ENCODE data around the gene TASOR2. TPM values are rescaled to one million over a fixed set of nuclear protein-coding genes. Genes with fewer than 3 reads are reported as not detected.

Gene TASOR2
- total and polyA plus RNA-seq, 2 donors (not counting 3 experiments of a cell fraction or from before 2014, with no cell fraction given): 13.6 to 49.9 TPM

GRCh38 chr10:5647507-5648240, 37.0 kb upstream of the TASOR2 start:
- DNase-seq (ENCODE audit: low read depth, low spot score) (no peak), FAIRE-seq (no peak)
- Histone ChIP-seq H4K20me1 (replicated peaks; ENCODE audit: control insufficient read depth, extremely low read depth, insufficient read depth, low read length) (no peaks in the 10 kb centered on the region), H3K9me3 (replicated peaks; ENCODE audit: control insufficient read depth, insufficient read depth, low read length) (no peaks in the 10 kb centered on the region), H3K4me3 (replicated peaks in 1 of 3; ENCODE audit: insufficient read depth in 1 of 3, low read depth in 1 of 3, low read length in 3 of 3) (no peak overlapping the region), H3K4me2 (ENCODE audit: insufficient read depth, low read length) (no peak overlapping the region), H3K9ac (replicated peaks; ENCODE audit: extremely low read depth, insufficient read depth, low read length) (no peak overlapping the region), H3K36me3 (ENCODE audit: control insufficient read depth in 2 of 2, extremely low read depth in 1 of 2, insufficient read depth in 2 of 2, low read length in 2 of 2) (no peaks in the 10 kb centered on the region), H3K27me3 (ENCODE audit: control insufficient read depth in 2 of 2, insufficient read depth in 2 of 2, low read length in 2 of 2) (no peaks in the 10 kb centered on the region), H3K4me1 (ENCODE audit: control insufficient read depth, extremely low read depth, insufficient read depth, low read length) (no peaks in the 10 kb centered on the region), H3K27ac (ENCODE audit: insufficient read depth, low read depth, low read length) (no peak overlapping the region), H2AFZ (ENCODE audit: low read depth, low read length) (no peak overlapping the region), H3K9me1 (replicated peaks; ENCODE audit: control insufficient read depth, extremely low read depth, insufficient read depth, low read length) (no peaks in the 10 kb centered on the region), H3K79me2 (ENCODE audit: control insufficient read depth, insufficient read depth, low read length) (no peaks in the 10 kb centered on the region)
- dilution Hi-C loops (cut with MboI; ENCODE audit: extremely low pct_ligation_motif_present, low sequenced_read_pairs) (no loop called here), intact Hi-C loops (cut with micrococcal nuclease) (no loop called here)
- ChIA-PET POLR2A (no interaction called here), CTCF (no interaction called here)
- no TSS peak for BruUV-seq (replicated peaks)
- TF ChIP-seq GATA2 (IDR thresholded peaks at IDR 0.05; ENCODE audit: insufficient read depth, insufficient read length, low read depth, low read length) (no peak), JUN (IDR thresholded peaks at IDR 0.05; ENCODE audit: borderline replicate concordance, insufficient read depth, insufficient read length, low read depth) (no peak), POLR2AphosphoS5 (IDR thresholded peaks at IDR 0.05; ENCODE audit: insufficient read depth, low read depth, low read length) (no peak), MYC (IDR thresholded peaks at IDR 0.05; ENCODE audit: low read depth, low read length) (no peak), MAX (IDR thresholded peaks at IDR 0.05; ENCODE audit: insufficient read depth, insufficient read length) (no peak), EZH2 (IDR thresholded peaks at IDR 0.05; ENCODE audit: borderline replicate concordance, low read depth, low read length, severe bottlenecking) (no peak), FOS (IDR thresholded peaks at IDR 0.05; ENCODE audit: borderline replicate concordance, insufficient read depth, low read length) (no peak), POLR2A (IDR thresholded peaks at IDR 0.05; ENCODE audit: low read depth, low read length) (no peak)
- TF ChIP-seq, protein P1, sequence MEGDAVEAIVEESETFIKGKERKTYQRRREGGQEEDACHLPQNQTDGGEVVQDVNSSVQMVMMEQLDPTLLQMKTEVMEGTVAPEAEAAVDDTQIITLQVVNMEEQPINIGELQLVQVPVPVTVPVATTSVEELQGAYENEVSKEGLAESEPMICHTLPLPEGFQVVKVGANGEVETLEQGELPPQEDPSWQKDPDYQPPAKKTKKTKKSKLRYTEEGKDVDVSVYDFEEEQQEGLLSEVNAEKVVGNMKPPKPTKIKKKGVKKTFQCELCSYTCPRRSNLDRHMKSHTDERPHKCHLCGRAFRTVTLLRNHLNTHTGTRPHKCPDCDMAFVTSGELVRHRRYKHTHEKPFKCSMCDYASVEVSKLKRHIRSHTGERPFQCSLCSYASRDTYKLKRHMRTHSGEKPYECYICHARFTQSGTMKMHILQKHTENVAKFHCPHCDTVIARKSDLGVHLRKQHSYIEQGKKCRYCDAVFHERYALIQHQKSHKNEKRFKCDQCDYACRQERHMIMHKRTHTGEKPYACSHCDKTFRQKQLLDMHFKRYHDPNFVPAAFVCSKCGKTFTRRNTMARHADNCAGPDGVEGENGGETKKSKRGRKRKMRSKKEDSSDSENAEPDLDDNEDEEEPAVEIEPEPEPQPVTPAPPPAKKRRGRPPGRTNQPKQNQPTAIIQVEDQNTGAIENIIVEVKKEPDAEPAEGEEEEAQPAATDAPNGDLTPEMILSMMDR (IDR thresholded peaks at IDR 0.05; ENCODE audit: extremely low read depth in 1 of 2, insufficient read depth in 1 of 2, low read depth in 1 of 2, low read length in 2 of 2): no peak
